A549 (cell line): Measurements from ENCODE around the gene MAPKAPK3.

Experiments used
- BHLHE40 ChIP-seq: IDR thresholded peaks from 2 replicates; pipeline ENCODE4 v1.6.1; 2012; ENCODE audit warnings: low read depth, low read length, inconsistent platforms
- CEBPB ChIP-seq, 2 experiments: fragments of >200 bp in 1 of 2; sonication (Bioruptor Twin) in 1 of 2; formaldehyde crosslinking in 1 of 2; IDR thresholded peaks; 2 replicates each; pipeline ENCODE4 v1.6.1; 2012 to 2016
- E2F6 ChIP-seq: IDR thresholded peaks from 2 replicates; pipeline ENCODE4 v1.6.1; 2012; ENCODE audit warnings: low read depth, borderline replicate concordance
- EHMT2 ChIP-seq: fragments of 200-600 bp; sonication (generic); IDR thresholded peaks from 2 replicates; pipeline ENCODE4 v1.6.1; 2016; ENCODE audit warnings: antibody characterized with exemption, low read depth, mild to moderate bottlenecking, moderate library complexity
- EP300 ChIP-seq, 2 experiments: fragments of >200 bp; sonication (Bioruptor Twin); formaldehyde crosslinking; IDR thresholded peaks; 2 replicates in 1 of 2; 3 replicates in 1 of 2; pipeline ENCODE4 v1.6.1; 2016 to 2017
- ESRRA ChIP-seq: fragments of 150-350 bp; IDR thresholded peaks from 2 replicates; pipeline ENCODE4 v1.6.1; 2014; ENCODE audit warnings: mild to moderate bottlenecking, low read length, borderline replicate concordance
- NFE2L2 ChIP-seq: fragments of 150-350 bp; conservative IDR thresholded peaks from 2 replicates; pipeline ENCODE4 v1.6.1; 2014; ENCODE audit warnings: low read length
- PBX3 ChIP-seq: IDR thresholded peaks from 2 replicates; pipeline ENCODE4 v1.6.1; 2012
- POLR2A ChIP-seq: IDR thresholded peaks from 2 replicates; pipeline ENCODE4 v1.6.1; 2012; ENCODE audit warnings: mild to moderate bottlenecking, low read length
- SMC3 ChIP-seq: fragments of >200 bp; sonication (Bioruptor Twin); formaldehyde crosslinking; IDR thresholded peaks from 3 replicates; pipeline ENCODE4 v1.6.1; 2018; ENCODE audit warnings: inconsistent platforms
- TF ChIP-seq, protein P1 (sequence below): fragments of >200 bp; sonication (Bioruptor Twin); formaldehyde crosslinking; IDR thresholded peaks from 3 replicates; pipeline ENCODE4 v1.5.1; 2016

- TF ChIP-seq, protein P1, sequence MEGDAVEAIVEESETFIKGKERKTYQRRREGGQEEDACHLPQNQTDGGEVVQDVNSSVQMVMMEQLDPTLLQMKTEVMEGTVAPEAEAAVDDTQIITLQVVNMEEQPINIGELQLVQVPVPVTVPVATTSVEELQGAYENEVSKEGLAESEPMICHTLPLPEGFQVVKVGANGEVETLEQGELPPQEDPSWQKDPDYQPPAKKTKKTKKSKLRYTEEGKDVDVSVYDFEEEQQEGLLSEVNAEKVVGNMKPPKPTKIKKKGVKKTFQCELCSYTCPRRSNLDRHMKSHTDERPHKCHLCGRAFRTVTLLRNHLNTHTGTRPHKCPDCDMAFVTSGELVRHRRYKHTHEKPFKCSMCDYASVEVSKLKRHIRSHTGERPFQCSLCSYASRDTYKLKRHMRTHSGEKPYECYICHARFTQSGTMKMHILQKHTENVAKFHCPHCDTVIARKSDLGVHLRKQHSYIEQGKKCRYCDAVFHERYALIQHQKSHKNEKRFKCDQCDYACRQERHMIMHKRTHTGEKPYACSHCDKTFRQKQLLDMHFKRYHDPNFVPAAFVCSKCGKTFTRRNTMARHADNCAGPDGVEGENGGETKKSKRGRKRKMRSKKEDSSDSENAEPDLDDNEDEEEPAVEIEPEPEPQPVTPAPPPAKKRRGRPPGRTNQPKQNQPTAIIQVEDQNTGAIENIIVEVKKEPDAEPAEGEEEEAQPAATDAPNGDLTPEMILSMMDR: no peak
- TF ChIP-seq E2F6 (no peak), POLR2A (no peak), ESRRA (no peak), CEBPB (IDR thresholded peaks at IDR 0.05) (no peak), SMC3 (no peak), PBX3 (no peak), EHMT2 (no peak), BHLHE40 (no peak), NFE2L2 (no peak), EP300 (IDR thresholded peaks at IDR 0.05) (no peak)
Measured at GRCh38 chr3:50604628-50605588, 12.0 kb upstream of the MAPKAPK3 start.
